22Rv1 (cell line): Measurements from ENCODE around the gene HOXB9.

Source experiments
- CTCF ChIP-seq: fragments of 450-650 bp; IDR thresholded peaks from 2 replicates; pipeline ENCODE4 v1.5.1; 2017; ENCODE audit warnings: mild to moderate bottlenecking
- ZFX ChIP-seq: fragments of 450-650 bp; IDR thresholded peaks from 2 replicates; pipeline ENCODE4 v1.6.1; 2017; ENCODE audit warnings: antibody characterized with exemption, borderline replicate concordance

- TF ChIP-seq CTCF (no peak), ZFX (no peak)
These were observed 38.1 kb downstream of the HOXB9 start for GRCh38 chr17:48588074-48588415.
